ENCODE measurements around the gene TFPI2.
"Not testable (repeated sequence)": the region's sequence is repeated elsewhere in the genome, so short reads cannot be mapped to it uniquely, and the experiment has no call there.

- TF ChIP-seq CTCF, YY2, PRDM4 (tag by site-specific recombination; IDR thresholded peaks at IDR 0.05): not testable (repeated sequence)
Observed at GRCh38 chr7:93916315-93916714, 25.8 kb upstream of the TFPI2 start.

Measured in HEK293 (cell line).